Medulla oblongata (tissue), 1 donor: Measurements from ENCODE around the gene SYT6.
"Not testable (repeated sequence)": the region's sequence is repeated elsewhere in the genome, so short reads cannot be mapped to it uniquely, and the experiment has no call there.

Source experiments
- DNase-seq: peaks from one replicate; pipeline ENCODE4 v3.0.0-alpha.2; 2015; ENCODE audit errors: extremely low spot score

SYT6 gene

DNA sequence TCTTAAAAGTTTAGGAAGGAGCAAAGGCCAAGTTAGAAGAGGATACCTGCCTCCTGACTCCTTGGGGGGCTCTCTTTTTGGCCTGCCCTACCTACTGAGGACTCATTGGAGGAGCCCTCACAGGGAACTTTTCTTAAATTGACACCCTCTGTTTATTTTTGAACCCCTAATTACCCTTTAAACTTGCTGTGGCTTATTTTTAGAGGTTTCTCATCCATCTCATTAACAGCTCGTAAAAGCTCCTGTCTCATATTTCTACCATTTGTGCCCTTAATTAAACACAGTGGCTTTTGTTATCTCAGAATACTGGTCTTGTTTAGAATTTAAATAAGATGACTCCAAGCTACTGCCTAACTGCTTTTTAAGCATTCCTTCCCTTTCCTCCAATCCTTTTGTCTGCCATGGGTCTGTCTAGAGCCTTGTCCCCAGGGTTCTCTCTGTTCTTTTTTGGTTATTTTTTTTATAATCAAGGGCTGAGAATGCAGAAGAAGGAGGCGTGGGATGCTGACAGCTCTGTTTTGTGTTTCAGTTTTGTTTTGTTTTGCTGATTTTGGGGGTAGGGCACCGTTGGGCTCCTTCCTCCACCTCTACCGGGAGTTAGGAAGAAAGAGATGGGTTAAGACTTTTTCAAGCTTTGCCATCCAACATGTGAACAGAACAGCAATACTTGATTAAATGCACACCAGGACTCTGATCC is 78.0 kb downstream of the SYT6 start:
- peak; percentile 27 for DNase-seq

DNA sequence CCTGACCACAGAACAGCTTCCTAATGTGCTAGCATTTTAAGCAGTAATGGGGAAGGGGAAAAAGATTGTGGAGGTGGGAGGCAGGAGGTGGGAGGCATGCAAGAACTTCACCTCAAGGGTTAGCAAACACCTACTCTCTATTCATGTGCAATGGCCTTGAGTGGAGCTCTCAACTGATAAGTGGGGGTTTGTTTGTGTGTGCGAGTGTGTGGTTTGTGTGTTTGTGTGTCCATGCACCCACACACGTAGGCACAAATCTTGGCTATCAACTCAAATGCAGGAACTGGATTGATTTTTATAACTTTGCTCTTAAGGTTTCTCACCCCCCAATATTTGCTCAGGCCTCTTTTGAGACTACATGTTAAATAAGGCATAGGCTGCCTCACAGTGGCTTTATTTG is 78.6 kb downstream of the SYT6 start:
- no peak for DNase-seq

DNA sequence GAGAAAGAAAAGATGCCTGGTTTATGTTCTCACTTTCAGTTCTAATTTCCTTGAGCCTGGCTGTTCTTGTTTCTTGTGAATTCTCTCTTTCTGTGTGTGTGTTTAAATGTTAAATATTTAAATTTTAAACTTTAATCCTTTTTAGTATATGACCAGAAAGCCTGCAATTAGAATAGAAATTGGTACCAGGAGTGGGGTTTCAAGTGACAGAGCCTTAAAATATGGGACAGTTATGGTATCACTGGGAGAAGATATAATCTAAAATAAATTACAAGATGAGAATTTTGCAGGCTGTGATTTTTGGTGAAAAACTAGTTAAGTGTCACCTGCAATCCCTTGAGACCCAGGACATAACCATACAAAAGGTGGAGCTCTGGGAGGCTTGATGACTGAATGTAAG is 81.4 kb downstream of the SYT6 start:
- no peak for DNase-seq

DNA sequence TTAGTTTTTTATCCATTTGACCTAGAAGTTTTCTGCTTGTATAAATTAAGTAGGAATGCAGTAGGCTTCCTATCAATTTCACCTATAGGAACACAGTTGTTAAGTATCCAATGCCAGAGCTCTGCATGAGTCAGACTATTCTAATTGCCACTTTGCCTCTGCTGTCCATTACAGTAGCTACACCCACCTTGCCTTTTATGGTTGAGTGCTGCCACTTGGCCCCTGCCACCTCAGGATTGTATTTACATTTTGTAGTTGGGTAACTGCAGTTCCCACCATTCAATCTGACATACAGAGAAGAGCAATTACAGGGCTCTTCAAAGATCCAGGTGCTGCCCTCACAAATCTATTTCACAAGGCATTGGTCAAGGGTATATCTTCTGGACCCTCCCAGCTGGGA is 83.9 kb downstream of the SYT6 start:
- not testable (repeated sequence) for DNase-seq

DNA sequence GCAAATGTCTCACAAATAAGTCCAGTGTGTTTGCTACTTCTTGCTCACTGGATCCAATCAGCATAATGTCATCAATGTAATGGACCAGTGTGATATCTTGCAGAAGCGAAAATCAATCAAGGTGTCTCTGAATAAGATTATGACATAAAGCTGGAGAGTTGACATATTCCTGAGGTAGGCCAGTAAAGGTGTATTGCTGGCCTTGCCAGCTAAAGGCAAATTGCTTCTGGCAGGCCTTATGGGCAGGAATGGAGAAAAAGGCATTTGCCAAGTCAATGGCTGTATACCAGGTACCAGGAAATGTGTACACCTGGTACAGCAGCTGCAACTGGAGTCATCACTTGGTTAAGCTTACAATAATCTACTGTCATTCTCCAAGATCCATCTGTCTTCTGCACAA is 85.0 kb downstream of the SYT6 start:
- DNase-seq, result not testable (repeated sequence)

DNA sequence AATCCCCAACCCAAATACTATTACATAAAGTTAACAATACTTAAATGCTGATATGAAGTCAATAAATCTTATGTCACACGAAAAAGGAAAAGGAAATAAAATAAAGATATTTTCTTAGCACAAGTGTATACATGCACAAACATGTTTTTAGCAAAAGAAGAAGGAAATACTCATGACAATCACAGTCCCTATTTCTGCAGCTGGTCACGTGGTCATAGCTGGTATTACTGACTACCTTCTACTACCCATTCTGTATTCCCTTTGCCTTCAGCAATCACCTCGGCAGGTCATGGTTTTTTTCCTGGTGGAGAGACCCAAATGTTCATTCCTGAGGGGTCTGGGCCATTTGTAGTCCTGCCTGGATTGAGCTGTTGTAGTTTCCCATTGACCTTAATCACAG is 88.0 kb downstream of the SYT6 start:
- peak; percentile 52 for DNase-seq

DNA sequence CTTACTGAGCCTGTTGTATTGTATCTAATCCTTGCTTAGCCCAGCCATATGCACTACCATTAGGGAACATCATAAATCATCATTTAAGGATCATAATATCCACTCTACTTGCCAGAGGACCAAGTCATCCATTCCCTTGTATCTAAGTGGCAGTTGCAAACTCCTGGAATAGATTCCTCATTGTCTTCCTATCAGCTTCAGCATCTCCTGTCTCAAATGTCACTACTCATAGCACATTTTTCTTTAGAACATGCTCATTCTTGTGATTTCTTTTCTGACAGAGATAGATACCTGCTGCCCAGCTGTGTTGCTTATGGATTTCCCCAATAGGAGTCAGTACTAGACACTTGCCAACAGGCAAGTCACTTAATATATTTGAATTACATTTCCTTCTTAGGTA is 90.1 kb downstream of the SYT6 start:
- no peak for DNase-seq

DNA sequence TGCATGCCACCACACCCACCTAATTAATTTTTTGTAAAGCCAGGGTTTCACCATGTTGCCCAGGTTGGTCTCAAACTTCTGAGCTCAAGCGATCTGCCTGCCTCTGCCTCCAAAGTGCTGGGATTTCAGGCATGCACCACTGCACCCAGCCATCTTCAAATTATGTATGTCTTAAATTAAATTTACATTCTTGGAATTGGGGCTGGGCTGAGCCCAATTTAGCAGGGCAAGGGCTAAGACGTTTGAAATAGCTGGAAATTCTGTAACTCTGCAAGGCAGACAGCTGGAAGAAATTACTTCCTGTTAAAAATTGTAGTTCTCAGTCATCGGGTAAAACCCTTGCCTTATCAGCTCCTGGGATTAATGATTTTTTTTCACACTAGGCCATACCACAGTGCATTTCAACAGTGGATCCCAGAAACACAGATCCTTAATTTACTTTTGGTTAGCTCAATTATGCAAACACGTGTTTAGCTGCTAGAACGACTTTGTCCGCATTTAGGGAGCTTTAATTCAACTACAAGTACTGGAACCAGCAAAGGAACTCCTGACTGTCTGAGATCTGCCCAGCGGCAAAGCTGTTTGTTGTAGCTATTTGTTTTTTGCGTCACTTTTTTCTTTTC is 91.1 kb downstream of the SYT6 start:
- no peak for DNase-seq

DNA sequence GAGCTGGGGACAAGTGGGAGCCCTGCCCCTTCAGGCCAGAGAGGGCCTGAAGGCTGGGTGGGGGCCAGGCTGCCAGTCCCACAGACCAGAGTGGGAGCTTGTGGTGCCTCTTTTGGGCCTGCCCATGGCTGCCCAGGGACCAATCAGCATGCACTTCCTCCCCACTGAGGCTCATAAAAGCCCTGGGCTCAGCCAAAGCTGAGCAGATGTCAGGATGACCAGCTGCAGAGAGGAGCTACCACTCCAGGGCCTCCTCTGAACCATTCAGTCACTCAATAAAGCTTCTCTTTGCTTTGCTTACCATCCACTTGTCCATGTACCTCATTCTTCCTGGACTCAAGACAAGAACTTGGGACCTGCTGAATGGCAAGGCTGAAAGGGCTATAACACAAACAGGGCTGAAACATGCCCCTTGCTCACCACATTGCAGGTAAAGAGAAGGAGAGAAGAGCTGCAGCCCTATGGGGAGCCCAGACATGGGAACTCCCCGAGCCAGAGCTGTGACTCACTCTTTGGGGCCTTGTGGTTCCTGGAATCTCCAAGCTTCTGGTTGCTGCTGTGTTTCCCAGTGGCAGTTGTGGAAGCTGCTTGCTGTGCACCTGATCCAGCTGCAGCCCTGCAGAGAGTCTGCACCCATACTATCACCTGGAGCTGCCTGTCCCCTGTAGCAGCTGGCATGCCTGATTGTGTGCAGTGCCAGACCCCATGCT is 92.4 kb downstream of the SYT6 start:
- DNase-seq, result no peak

DNA sequence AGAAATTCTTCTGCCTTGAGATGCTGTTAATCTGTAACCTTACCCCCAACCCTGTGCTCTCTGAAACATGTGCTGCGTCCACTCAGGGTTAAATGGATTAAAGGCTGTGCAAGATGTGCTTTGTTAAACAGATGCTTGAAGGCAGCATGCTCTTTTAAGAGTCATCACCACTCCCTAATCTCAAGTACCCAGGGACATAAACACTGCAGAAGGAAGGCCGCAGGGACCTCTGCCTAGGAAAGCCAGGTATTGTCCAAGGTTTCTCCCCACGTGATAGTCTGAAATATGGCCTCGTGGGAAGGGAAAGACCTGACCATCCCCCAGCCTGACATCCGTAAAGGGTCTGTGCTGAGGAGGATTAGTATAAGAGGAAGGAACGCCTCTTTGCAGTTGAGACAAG is 95.4 kb downstream of the SYT6 start:
- DNase-seq, result not testable (repeated sequence)

DNA sequence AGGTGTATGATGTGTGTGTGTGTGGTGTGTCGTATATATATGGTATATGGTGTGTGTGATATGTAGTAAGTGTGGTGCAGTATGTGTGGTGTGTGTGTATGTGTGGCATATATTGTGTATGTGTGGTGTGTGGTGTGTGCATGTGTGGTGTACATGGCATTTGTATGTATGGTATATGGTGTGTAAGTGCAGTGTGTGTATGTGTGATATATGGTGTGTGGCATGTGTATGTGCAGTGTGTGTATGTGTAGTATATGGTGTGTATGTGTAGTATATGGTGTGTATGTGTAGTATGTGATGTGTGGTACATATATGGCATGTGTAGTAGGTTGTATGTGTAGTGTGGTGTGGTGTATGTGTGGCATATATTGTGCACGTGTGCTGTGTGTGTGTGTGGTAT is 99.5 kb downstream of the SYT6 start:
- no peak for DNase-seq

DNA sequence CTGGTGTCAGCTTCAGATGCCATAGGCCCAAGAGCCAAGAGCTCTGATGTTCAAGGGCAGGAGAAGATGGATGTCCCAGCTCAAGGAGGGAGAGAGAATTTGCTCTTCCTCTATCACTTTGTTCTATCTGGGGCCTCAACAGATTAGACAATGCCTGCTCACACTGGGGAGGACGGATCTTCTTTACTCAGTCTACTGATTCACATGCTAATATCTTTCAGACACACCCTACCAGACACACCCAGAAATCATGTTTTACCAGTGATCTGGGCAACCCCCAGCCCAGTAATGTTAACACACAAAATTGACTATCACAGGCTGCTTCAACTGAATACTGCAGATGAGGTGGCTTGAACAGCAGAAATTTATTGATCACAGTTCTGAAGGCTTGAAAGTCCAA is 105.4 kb downstream of the SYT6 start:
- no peak for DNase-seq

DNA sequence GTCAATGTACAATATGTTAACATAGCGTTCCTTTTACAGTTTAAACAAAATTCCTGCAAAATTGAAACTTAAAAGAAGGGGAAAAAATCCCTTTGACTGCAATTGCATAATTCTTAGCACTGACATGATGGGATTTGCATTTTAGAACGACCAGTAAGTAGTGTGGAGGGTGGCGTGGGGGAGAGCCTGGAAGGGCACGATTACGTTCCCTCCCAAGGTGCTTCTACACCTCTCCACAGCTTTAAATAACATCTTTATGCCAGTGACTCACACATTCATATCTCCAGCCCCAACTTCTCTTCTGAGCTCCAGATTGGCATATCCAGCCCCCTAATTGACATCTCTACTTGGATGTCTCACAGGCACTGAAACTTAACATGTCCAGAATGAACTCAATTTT is 110.1 kb downstream of the SYT6 start:
- no peak for DNase-seq

DNA sequence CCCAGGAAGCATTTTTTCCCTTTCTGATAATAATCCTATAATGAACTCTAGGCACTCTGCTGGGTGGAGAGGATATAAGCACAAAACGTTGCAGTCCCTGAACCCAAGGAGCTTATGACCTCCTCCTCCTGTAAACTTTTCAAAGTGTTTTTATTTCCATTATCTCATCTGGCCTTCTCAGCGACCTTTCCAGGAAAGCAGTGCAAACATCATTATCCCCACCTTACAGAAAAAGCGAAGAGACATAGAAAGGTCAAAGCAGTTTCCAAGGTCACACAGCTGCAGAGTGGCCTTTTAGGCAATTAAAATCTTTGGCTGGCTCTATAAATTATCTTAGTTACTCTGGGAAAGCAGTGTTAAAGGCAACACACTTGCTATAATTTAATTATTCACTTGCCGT is 110.6 kb downstream of the SYT6 start:
- DNase-seq, result no peak

DNA sequence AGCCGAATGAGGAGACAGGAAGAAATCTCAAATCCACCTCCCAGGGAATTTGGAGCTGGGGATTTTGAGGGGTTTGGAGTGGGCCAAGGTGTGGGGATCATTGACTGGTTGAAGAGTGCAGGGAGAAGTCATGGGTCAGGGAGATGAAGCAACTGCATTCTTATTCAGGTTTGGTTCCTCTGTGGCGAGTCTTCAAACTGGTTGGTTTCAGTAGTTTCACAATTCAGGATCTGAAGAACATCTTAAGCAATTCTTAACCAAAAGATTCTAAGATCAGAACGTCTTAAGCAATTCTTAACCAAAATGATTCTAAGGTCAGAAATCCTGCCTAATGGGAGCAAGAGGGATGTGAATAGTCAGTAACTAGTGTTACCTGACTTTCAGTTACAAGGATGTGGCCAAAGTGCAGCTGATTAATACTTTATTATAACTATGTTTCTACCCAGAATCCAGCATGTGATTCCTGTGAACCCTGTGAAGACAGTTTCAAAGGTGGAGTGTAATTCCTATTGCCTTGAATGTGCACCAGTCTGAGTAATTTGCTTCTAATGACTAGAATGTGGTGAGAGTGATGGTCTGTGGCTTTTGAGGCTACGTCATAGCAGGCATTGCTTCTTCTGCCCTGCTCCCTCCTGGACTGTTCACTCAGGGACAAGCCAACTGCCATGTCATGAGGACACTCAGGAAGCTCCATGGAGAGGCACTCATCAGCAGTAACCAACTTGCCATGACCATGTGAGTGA is 113.2 kb downstream of the SYT6 start:
- DNase-seq, result peak; percentile 74
